Measurements from ENCODE around the gene MYRFL.
"Not testable (repeated sequence)": the region's sequence is repeated elsewhere in the genome, so short reads cannot be mapped to it uniquely, and the experiment has no call there.

The MYRFL gene

GRCh38 chr12:69824966-69825560 is at the start of gene MYRFL:
Gene MYRFL (plus strand): TSS chr12:69825227. CDS start chr12:69825518, 291 bp downstream.
- POLR2A ChIA-PET: no interaction called here
- DNase-seq (ENCODE audit: extremely low spot score): no peak
- CTCF ChIA-PET: no interaction called here
- no peak for TF ChIP-seq CTCF (IDR thresholded peaks at IDR 0.05; ENCODE audit: control extremely low read depth, extremely low read depth, low read depth, missing control alignments)

- DNase-seq (ENCODE audit: extremely low spot score): peak; percentile 29
- no peak for TF ChIP-seq CTCF (IDR thresholded peaks at IDR 0.05; ENCODE audit: control extremely low read depth, extremely low read depth, low read depth, missing control alignments)
- ChIA-PET CTCF (interaction anchor here (0.9 to 1.9 kb wide), 4 partner anchors 12 to 99 kb away, joined by 3 to 4 read pairs (median 4); no protein-coding TSS in a partner anchor), POLR2A (interaction anchor here (0.6 kb wide), 1 partner anchor 33 kb away, joined by 4 read pairs; no protein-coding TSS in a partner anchor)
Measured at GRCh38 chr12:69779928-69780327, 45.1 kb upstream of the MYRFL start.

- no peak for TF ChIP-seq CTCF (IDR thresholded peaks at IDR 0.05; ENCODE audit: control extremely low read depth, extremely low read depth, low read depth, missing control alignments)
- POLR2A ChIA-PET: no interaction called here
- CTCF ChIA-PET: interaction anchor here (1.4 kb wide), 2 partner anchors 11 to 18 kb away, joined by 3 to 4 read pairs; no protein-coding TSS in a partner anchor
- DNase-seq (ENCODE audit: extremely low spot score): no peak
Measured at GRCh38 chr12:69783365-69783764, 41.7 kb upstream of the MYRFL start.

- POLR2A ChIA-PET: no interaction called here
Measured at GRCh38 chr12:69789351-69789750, 35.7 kb upstream of the MYRFL start.

GRCh38 chr12:69792533-69792932 is 32.5 kb upstream of the MYRFL start:
- no peak for TF ChIP-seq CTCF (IDR thresholded peaks at IDR 0.05; ENCODE audit: control extremely low read depth, extremely low read depth, low read depth, missing control alignments)
- DNase-seq (ENCODE audit: extremely low spot score): no peak
- CTCF ChIA-PET: interaction anchor here (0.8 kb wide), 1 partner anchor 45 kb away, joined by 3 read pairs; no protein-coding TSS in a partner anchor

More at GRCh38 chr12:69789351-69789750, 35.7 kb upstream of the MYRFL start:
- TF ChIP-seq CTCF (IDR thresholded peaks at IDR 0.05; ENCODE audit: control extremely low read depth, extremely low read depth, low read depth, missing control alignments): no peak
- CTCF ChIA-PET: no interaction called here
- no peak for DNase-seq (ENCODE audit: extremely low spot score)

GRCh38 chr12:69807101-69807897 is 17.7 kb upstream of the MYRFL start:
- DNase-seq (ENCODE audit: extremely low spot score); CTCF ChIA-PET; POLR2A ChIA-PET: not testable (repeated sequence)

More at GRCh38 chr12:69792533-69792932, 32.5 kb upstream of the MYRFL start:
- POLR2A ChIA-PET: no interaction called here

Measured in GM10248 (cell line).